Measurements from ENCODE around the gene SART1. TPM values are rescaled to one million over a fixed set of nuclear protein-coding genes. Genes with fewer than 3 reads are reported as not detected.

The SART1 gene
- polyA plus RNA-seq, 1 donor (not counting 4 experiments of a cell fraction or from before 2014, with no cell fraction given) = 14.7 TPM

DNA sequence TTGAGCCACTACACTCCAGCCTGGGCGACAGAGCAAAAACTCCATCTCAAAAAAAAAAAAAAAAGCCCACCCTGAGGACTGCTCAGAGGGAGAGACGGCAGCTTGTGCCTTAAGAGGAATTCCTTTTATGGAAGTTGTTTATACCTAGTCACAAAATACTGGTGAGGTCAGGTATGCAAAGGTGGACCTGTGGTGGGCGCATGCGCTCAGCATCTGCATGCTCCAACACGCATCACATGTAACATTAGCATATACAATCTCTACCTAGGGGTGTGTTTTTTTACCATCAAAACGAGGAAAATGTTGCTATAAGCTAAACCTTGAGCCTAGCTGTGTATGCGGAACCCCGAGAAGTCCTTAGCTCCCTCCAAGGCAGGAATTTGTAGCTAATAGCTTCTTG, 6.8 kb upstream of the SART1 start:
- FAIRE-seq (no peak), DNase-seq (ENCODE audit: low read depth, low spot score) (no peak)
- Histone ChIP-seq H3K4me3 (ENCODE audit: control insufficient read depth in 2 of 3, extremely low read depth in 1 of 3, insufficient read depth in 2 of 3, low read depth in 1 of 3, low read length in 3 of 3) (no peak overlapping the region), H3K4me1 (ENCODE audit: control insufficient read depth, extremely low read depth, insufficient read depth, low read length) (peaks cover 5% of the 10 kb centered on the region), H3K4me2 (ENCODE audit: control insufficient read depth, extremely low read depth, insufficient read depth, low read depth, low read length) (peak overlapping the region; percentile 22), H4K20me1 (ENCODE audit: control insufficient read depth, extremely low read depth, insufficient read depth, low read length) (no peaks in the 10 kb centered on the region), H3K9me1 (ENCODE audit: control insufficient read depth, extremely low read depth, insufficient read depth, low read length) (no peaks in the 10 kb centered on the region), H3K9me3 (ENCODE audit: control insufficient read depth, low read depth, low read length) (no peaks in the 10 kb centered on the region), H3K79me2 (ENCODE audit: control insufficient read depth, insufficient read depth, low read length) (no peaks in the 10 kb centered on the region), H3K36me3 (ENCODE audit: control insufficient read depth in 2 of 2, extremely low read depth in 1 of 2, insufficient read depth in 2 of 2, low read length in 2 of 2) (no peaks in the 10 kb centered on the region), H2AFZ (ENCODE audit: control insufficient read depth, low read length) (peak overlapping the region; percentile 36), H3K27me3 (ENCODE audit: control insufficient read depth, extremely low read depth, insufficient read depth, low read length) (no peaks in the 10 kb centered on the region), H3K9ac (ENCODE audit: control insufficient read depth, extremely low read depth, insufficient read depth, low read length) (no peak overlapping the region), H3K27ac (ENCODE audit: control insufficient read depth, insufficient read depth, low read length) (no peak overlapping the region)
- no peak for TF ChIP-seq EZH2 (IDR thresholded peaks at IDR 0.05; ENCODE audit: low read length)
- TF ChIP-seq, protein P1, sequence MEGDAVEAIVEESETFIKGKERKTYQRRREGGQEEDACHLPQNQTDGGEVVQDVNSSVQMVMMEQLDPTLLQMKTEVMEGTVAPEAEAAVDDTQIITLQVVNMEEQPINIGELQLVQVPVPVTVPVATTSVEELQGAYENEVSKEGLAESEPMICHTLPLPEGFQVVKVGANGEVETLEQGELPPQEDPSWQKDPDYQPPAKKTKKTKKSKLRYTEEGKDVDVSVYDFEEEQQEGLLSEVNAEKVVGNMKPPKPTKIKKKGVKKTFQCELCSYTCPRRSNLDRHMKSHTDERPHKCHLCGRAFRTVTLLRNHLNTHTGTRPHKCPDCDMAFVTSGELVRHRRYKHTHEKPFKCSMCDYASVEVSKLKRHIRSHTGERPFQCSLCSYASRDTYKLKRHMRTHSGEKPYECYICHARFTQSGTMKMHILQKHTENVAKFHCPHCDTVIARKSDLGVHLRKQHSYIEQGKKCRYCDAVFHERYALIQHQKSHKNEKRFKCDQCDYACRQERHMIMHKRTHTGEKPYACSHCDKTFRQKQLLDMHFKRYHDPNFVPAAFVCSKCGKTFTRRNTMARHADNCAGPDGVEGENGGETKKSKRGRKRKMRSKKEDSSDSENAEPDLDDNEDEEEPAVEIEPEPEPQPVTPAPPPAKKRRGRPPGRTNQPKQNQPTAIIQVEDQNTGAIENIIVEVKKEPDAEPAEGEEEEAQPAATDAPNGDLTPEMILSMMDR (optimal IDR thresholded peaks at IDR 0.05 in 1 of 3, IDR thresholded peaks at IDR 0.05 in 1 of 3, conservative IDR thresholded peaks at IDR 0.05 in 1 of 3; ENCODE audit: extremely low read depth in 1 of 3, insufficient read depth in 2 of 3, low read length in 3 of 3) = no peak
- dilution Hi-C loops (cut with MboI; ENCODE audit: extremely low pct_ligation_motif_present, low sequenced_read_pairs) = no loop called here

DNA sequence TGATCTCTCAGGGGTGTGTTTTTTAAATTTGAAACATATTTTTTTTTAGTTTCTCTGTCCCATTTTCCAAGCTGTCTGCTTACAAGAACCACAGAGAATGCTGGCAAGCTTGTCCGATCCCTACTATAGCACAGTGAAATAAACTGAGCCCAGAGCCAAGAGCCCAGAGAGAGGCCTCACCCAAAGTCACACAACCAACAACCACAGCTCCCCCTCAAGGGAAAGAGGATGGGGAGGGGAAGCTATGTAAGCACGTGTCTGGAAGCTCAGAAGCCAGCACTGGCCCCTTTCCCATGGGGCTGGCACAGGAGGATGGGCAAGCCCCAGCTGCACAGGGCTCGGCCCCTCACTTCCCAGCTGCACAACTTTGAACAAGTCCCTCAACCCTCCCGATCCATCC, 3.2 kb upstream of the SART1 start:
- Histone ChIP-seq H3K36me3 (ENCODE audit: control insufficient read depth in 2 of 2, extremely low read depth in 1 of 2, insufficient read depth in 2 of 2, low read length in 2 of 2) (no peaks in the 10 kb centered on the region), H3K79me2 (ENCODE audit: control insufficient read depth, insufficient read depth, low read length) (peaks cover 17% of the 10 kb centered on the region), H3K9me3 (ENCODE audit: control insufficient read depth, low read depth, low read length) (no peaks in the 10 kb centered on the region), H3K4me2 (ENCODE audit: control insufficient read depth, extremely low read depth, insufficient read depth, low read depth, low read length) (no peak overlapping the region), H3K27me3 (ENCODE audit: control insufficient read depth, extremely low read depth, insufficient read depth, low read length) (no peaks in the 10 kb centered on the region), H2AFZ (ENCODE audit: control insufficient read depth, low read length) (no peak overlapping the region), H4K20me1 (ENCODE audit: control insufficient read depth, extremely low read depth, insufficient read depth, low read length) (no peaks in the 10 kb centered on the region), H3K27ac (ENCODE audit: control insufficient read depth, insufficient read depth, low read length) (no peak overlapping the region), H3K9ac (ENCODE audit: control insufficient read depth, extremely low read depth, insufficient read depth, low read length) (no peak overlapping the region), H3K9me1 (ENCODE audit: control insufficient read depth, extremely low read depth, insufficient read depth, low read length) (no peaks in the 10 kb centered on the region), H3K4me1 (ENCODE audit: control insufficient read depth, extremely low read depth, insufficient read depth, low read length) (peaks cover 12% of the 10 kb centered on the region), H3K4me3 (ENCODE audit: control insufficient read depth in 2 of 3, extremely low read depth in 1 of 3, insufficient read depth in 2 of 3, low read depth in 1 of 3, low read length in 3 of 3) (no peak overlapping the region)
- dilution Hi-C loops (cut with MboI; ENCODE audit: extremely low pct_ligation_motif_present, low sequenced_read_pairs) = no loop called here
- TF ChIP-seq, protein P1 (optimal IDR thresholded peaks at IDR 0.05 in 1 of 3, IDR thresholded peaks at IDR 0.05 in 1 of 3, conservative IDR thresholded peaks at IDR 0.05 in 1 of 3; ENCODE audit: extremely low read depth in 1 of 3, insufficient read depth in 2 of 3, low read length in 3 of 3) = no peak
- TF ChIP-seq EZH2 (IDR thresholded peaks at IDR 0.05; ENCODE audit: low read length) = no peak
- no peak for FAIRE-seq
- DNase-seq (ENCODE audit: low read depth, low spot score) = no peak
